ENCODE measurements around the gene FOXL1. TPM values are rescaled to one million over a fixed set of nuclear protein-coding genes. Genes with fewer than 3 reads are reported as not detected.

FOXL1 gene
- polyA plus RNA-seq, 3 donors: not detected

DNA sequence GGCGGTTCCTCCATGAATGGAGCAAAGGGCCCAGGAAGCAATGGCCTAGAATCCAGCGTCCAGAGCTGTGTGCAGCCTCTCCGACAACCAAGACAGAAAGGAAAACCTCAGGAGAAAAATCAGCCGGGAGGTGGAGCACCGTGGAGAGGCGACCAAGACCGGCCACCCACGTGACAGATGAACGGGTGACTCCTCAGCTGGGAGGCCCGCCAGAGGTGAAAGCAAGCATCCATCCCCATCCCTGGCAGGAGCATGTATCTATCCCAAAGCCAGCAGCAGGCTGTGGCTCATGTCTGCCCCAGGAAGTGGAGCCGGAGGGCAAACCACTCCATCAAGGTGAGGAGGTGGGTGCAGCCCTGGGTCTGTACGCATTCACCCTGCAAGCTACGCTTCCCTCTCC is 52.1 kb downstream of the FOXL1 start:
- Histone ChIP-seq H2AFZ (ENCODE audit: insufficient read depth, low read depth, low read length, poor library complexity, severe bottlenecking) (no peak overlapping the region), H3K4me3 (replicated peaks in 1 of 3; ENCODE audit: low read depth in 2 of 3, low read length in 3 of 3) (no peak overlapping the region), H3K4me1 (ENCODE audit: control insufficient read depth in 1 of 2, insufficient read depth in 2 of 2, low read length in 2 of 2) (no peaks in the 10 kb centered on the region), H3K4me2 (replicated peaks; ENCODE audit: extremely low read depth, low read length, poor library complexity, severe bottlenecking) (no peak overlapping the region), H3K36me3 (replicated peaks in 1 of 2; ENCODE audit: control insufficient read depth in 1 of 2, insufficient read depth in 2 of 2, low read length in 2 of 2) (no peaks in the 10 kb centered on the region), H4K20me1 (ENCODE audit: insufficient read depth, low read length) (no peaks in the 10 kb centered on the region), H3K27me3 (ENCODE audit: control insufficient read depth in 2 of 2, insufficient read depth in 2 of 2, low read length in 2 of 2) (no peaks in the 10 kb centered on the region), H3K27ac (ENCODE audit: low read depth in 1 of 2, low read length in 2 of 2) (no peak overlapping the region), H3K9ac (ENCODE audit: insufficient read depth, low read length, poor library complexity, severe bottlenecking) (no peak overlapping the region), H3K79me2 (ENCODE audit: insufficient read depth, low read length) (no peaks in the 10 kb centered on the region), H3K9me3 (replicated peaks in 1 of 2; ENCODE audit: control insufficient read depth in 1 of 2, insufficient read depth in 1 of 2, low read length in 2 of 2) (no peaks in the 10 kb centered on the region)
- DNase-seq: no peak
- Mint-ChIP-seq H3K27me3 (ENCODE audit: low read depth in 3 of 3) (peaks cover 2 to 8% (median 7%) of the 10 kb centered on the region in 3 donors), H3K27ac (no peak overlapping the region), H3K36me3 (no peaks in the 10 kb centered on the region), H3K9me3 (no peaks in the 10 kb centered on the region), H3K4me3 (no peak overlapping the region), H3K4me1 (peaks cover 3% of the 10 kb centered on the region)
- TF ChIP-seq, protein P1, sequence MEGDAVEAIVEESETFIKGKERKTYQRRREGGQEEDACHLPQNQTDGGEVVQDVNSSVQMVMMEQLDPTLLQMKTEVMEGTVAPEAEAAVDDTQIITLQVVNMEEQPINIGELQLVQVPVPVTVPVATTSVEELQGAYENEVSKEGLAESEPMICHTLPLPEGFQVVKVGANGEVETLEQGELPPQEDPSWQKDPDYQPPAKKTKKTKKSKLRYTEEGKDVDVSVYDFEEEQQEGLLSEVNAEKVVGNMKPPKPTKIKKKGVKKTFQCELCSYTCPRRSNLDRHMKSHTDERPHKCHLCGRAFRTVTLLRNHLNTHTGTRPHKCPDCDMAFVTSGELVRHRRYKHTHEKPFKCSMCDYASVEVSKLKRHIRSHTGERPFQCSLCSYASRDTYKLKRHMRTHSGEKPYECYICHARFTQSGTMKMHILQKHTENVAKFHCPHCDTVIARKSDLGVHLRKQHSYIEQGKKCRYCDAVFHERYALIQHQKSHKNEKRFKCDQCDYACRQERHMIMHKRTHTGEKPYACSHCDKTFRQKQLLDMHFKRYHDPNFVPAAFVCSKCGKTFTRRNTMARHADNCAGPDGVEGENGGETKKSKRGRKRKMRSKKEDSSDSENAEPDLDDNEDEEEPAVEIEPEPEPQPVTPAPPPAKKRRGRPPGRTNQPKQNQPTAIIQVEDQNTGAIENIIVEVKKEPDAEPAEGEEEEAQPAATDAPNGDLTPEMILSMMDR (IDR thresholded peaks at IDR 0.05): no peak
- intact Hi-C loops (cut with micrococcal nuclease): no loop called here
- WGBS (ENCODE audit: insufficient coverage): 95% methylated on average over 10 of the region's 13 CpGs

DNA sequence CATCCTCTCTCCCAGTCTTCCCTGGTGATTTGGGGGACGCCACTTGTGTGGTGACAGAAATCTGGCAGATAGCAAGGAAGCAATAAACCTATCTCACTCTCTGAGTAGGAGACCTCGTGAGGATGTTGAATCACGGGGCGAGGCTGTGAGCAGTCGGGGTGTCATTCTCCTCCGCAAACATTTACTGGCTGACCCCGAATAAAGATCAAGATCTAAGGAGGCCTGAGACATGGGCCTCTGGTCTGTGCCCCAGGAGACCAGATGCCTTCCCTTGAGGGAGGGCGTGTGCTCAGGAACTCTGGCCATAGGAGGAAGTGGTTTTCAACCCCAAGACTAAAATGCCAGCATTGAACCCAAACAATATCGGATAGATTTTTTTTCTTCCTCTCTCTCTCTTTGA is 53.1 kb downstream of the FOXL1 start:
- no peaks in the 10 kb centered on the region for H3K36me3 Mint-ChIP-seq
- H3K4me2 ChIP-seq (replicated peaks; ENCODE audit: extremely low read depth, low read length, poor library complexity, severe bottlenecking): no peak overlapping the region
- no peak overlapping the region for H3K27ac Mint-ChIP-seq
- H3K27ac ChIP-seq (ENCODE audit: low read depth in 1 of 2, low read length in 2 of 2): no peak overlapping the region
- no peak overlapping the region for H3K4me3 ChIP-seq (replicated peaks in 1 of 3; ENCODE audit: low read depth in 2 of 3, low read length in 3 of 3)
- H3K9me3 Mint-ChIP-seq: no peaks in the 10 kb centered on the region
- no peak overlapping the region for H3K9ac ChIP-seq (ENCODE audit: insufficient read depth, low read length, poor library complexity, severe bottlenecking)
- intact Hi-C loops (cut with micrococcal nuclease): no loop called here
- peaks cover 3% of the 10 kb centered on the region for H3K4me1 Mint-ChIP-seq
- no peak overlapping the region for H2AFZ ChIP-seq (ENCODE audit: insufficient read depth, low read depth, low read length, poor library complexity, severe bottlenecking)
- no peaks in the 10 kb centered on the region for H3K27me3 ChIP-seq (ENCODE audit: control insufficient read depth in 2 of 2, insufficient read depth in 2 of 2, low read length in 2 of 2)
- DNase-seq: no peak
- peaks cover 2 to 8% (median 7%) of the 10 kb centered on the region in 3 donors for H3K27me3 Mint-ChIP-seq (ENCODE audit: low read depth in 3 of 3)
- 36% methylated on average over 3 of the region's 9 CpGs for WGBS (ENCODE audit: insufficient coverage)
- H3K4me1 ChIP-seq (ENCODE audit: control insufficient read depth in 1 of 2, insufficient read depth in 2 of 2, low read length in 2 of 2): no peaks in the 10 kb centered on the region
- no peaks in the 10 kb centered on the region for H3K79me2 ChIP-seq (ENCODE audit: insufficient read depth, low read length)
- H3K4me3 Mint-ChIP-seq: no peak overlapping the region
- H3K9me3 ChIP-seq (replicated peaks in 1 of 2; ENCODE audit: control insufficient read depth in 1 of 2, insufficient read depth in 1 of 2, low read length in 2 of 2): no peaks in the 10 kb centered on the region
- no peaks in the 10 kb centered on the region for H3K36me3 ChIP-seq (replicated peaks in 1 of 2; ENCODE audit: control insufficient read depth in 1 of 2, insufficient read depth in 2 of 2, low read length in 2 of 2)
- no peaks in the 10 kb centered on the region for H4K20me1 ChIP-seq (ENCODE audit: insufficient read depth, low read length)
- TF ChIP-seq, protein P1 (IDR thresholded peaks at IDR 0.05): no peak

Other genes starting within 250 kb of the FOXL1 start
- not detected for gene FOXF1, start 68.0 kb upstream of the FOXL1 start, polyA plus RNA-seq
- 10 to 100 TPM in 2 of 3 donors, 1 to 10 TPM in 1; 7.2 to 14.1 (median 11.7) TPM for gene MTHFSD, start 23.3 kb upstream of the FOXL1 start, polyA plus RNA-seq
- not detected for gene FOXC2, start 11.7 kb upstream of the FOXL1 start, polyA plus RNA-seq

All from CD14-positive monocyte (primary cell).